ENCODE results near the gene CSN1S1.
"Not testable (repeated sequence)": the region's sequence is repeated elsewhere in the genome, so short reads cannot be mapped to it uniquely, and the experiment has no call there.

Gene CSN1S1, protein sequence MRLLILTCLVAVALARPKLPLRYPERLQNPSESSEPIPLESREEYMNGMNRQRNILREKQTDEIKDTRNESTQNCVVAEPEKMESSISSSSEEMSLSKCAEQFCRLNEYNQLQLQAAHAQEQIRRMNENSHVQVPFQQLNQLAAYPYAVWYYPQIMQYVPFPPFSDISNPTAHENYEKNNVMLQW

DNA sequence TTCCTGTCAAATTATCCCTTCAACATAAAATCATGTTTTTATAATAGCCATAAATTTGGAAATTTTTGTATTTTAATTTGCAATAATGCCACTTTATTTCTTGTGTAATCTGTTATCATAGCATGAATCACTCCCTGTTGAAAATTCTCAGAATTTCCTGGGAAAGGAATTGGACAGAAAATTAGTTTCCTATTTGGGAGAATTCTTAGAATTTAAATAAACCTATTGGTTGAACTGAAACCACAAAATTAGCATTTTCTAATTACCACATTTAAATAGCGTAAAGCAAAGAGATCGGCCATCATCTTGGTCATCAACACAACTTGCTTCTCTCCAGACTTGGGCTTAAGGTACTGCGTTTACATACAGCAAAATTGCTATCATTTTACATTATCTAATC lies at the start of gene CSN1S1:
TSS of gene CSN1S1 (plus strand) at position 301 of the 400 bp plus-strand sequence. CDS start 1,488 bp downstream, outside the sequence.
- no peak for DNase-seq (ENCODE audit: low spot score)

DNA sequence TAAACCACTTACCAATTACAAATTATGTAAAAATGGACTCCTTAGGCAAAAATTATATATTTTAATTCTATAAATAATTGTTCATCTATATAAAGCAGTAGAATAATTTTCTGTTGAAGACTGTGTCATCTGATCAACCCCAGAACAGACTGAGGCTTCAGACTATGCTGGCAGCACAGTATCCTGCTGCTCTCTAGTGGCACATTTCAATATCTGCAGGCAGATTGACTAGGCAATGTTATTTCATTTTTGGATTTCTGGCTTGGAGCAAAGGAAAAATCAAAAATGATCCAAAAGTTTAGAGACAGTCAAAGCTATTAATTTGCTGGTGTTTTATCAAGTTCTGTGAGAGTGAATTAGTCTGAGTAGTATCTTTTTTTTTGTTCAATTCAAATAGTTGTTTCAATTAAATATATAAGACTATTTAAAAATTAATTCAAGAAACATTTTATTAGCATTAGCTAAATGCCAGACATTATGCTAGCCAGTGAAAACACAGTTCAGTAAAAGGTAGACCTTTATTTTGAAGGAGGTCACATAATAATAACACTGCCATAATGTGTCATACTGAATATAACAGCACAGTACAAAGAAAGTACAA lies 49.6 kb upstream of the CSN1S1 start:
- DNase-seq (ENCODE audit: low spot score) = no peak

DNA sequence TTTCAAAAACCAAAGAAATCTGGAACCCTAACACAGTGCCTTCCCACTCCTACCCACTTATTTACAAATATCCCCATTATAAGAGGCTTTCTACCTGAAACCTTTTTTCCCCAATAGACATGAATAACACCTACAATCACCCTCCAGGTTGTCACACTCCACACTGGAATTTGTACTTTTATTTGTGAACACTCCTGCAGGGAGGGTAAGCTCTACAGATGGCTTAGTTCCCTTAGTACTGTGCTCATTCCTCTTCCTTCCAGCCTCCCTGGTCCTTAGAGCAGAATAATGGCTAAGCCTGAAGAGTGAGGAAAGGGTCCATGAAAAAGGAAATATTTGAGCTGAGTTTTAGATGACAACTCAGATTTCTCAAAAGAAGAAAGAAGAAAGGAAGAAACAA lies 48.7 kb upstream of the CSN1S1 start:
- DNase-seq (ENCODE audit: low spot score) = no peak

DNA sequence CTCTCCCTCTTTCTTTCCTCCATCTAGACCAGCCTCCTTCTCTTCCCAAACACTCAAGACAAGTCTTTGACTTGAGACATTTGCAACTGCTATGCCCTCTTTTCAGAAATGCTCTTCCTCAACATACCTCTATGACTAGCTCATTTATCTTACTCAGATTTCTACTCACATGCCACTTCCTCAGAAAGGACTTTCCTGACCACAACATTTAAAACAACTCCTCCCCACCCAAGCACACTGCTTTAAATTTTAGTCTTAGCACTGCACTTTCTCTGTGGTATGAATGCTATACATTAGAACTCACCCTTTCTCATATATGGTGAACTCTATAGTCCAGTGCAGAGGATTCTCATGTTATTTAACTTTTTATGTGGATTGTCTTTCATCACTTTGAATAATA lies 42.5 kb upstream of the CSN1S1 start:
- no peak for DNase-seq (ENCODE audit: low spot score)

DNA sequence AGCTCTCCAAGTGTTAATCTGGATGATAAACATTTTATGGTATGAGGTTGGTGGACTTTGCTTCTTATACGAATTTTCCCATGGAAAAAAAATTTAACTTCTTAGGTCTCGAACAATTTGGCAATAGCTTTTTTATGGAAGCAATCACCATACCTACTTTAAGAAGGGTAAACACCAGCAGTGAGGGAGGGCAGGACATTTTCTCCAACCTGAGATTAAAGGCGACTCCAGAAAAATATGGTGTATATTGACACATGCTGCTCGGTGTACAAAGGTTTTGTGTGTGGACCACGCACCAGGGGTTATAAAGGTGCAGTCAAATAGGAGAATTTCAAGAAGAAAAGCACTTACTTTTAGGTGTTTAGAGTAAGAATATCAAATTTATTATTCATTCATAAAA lies 36.7 kb upstream of the CSN1S1 start:
- no peak for DNase-seq (ENCODE audit: low spot score)

DNA sequence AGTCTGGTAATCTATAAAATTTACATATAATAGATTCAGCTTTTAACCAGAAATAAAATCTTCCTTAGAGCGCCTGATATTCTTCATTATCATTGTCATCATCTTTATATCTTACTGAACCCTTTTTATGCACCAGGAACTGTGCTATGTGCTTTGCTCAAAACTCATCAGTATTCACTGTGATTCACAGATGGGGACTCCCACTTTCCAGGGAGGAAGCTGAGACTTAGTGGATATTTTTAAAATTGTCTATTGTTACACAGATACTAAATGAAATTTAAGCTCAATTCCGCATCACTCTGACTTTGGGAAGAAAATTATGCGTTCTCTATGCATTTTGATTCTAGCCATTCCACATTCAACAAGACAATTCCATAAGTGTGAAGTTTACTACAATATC lies 36.1 kb upstream of the CSN1S1 start:
- DNase-seq (ENCODE audit: low spot score) = no peak

DNA sequence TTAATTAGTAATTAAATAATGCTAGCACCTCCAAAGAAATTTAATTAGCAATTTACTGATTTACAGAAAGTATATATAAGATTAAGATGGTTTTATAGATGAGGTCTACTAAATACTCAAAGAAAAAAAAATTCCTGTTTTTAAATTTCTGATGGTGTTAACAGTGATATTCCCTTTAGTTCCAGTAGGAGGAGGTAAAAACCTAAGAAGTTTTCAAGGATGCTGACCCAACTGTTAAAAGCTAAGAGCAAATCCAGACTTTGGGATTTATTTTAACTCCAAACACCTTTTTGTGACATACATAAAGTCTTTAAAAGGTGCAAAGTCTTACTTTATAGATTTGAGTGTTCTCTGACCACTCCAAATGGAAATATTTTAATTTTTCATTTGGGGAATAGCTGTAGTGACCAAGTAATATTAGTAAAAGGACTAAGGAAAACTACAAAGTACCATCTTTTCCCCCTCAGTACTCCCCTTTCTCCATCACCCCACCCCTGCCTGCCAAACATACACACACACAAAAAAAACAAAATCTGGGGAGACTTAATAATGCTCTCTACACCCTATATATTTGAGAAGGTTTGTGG lies 34.2 kb upstream of the CSN1S1 start:
- DNase-seq (ENCODE audit: low spot score) = no peak

DNA sequence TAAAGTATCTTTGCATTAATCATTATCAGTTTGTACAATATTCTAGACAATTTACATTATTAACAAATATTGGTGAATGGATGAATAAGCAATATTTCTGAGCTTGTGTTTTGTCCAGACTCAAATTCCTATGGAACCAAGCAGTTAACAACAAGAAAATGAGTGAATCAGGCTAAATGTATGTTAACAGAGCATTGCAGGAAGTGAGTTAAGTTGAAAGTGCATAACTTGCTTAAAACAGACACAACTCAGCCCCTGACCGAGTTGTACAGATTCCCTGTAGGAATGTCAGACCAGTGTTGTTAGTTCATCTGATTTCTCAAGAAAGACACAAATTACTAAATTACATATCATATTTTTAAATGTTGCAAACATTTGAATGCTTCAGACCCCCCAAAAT lies 23.7 kb upstream of the CSN1S1 start:
- no peak for DNase-seq (ENCODE audit: low spot score)

DNA sequence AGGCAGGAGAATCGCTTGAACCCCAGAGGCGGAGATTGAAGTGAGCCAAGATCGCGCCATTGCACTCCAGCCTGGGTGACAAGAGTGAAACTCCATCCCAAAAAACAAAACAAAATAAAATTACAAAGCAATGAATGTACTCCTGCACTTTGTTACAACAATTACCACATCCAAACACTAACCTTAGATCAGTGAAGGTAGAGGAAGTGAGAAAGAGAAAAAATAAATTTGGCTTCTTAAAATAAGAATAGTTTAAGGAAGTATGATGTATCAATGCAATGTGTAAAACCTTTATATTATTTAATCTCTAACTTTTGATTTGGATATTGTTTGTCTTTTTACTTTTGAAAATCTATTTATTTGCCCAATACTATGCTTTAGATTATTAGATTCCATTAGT lies 21.7 kb upstream of the CSN1S1 start:
- DNase-seq (ENCODE audit: low spot score) = no peak

DNA sequence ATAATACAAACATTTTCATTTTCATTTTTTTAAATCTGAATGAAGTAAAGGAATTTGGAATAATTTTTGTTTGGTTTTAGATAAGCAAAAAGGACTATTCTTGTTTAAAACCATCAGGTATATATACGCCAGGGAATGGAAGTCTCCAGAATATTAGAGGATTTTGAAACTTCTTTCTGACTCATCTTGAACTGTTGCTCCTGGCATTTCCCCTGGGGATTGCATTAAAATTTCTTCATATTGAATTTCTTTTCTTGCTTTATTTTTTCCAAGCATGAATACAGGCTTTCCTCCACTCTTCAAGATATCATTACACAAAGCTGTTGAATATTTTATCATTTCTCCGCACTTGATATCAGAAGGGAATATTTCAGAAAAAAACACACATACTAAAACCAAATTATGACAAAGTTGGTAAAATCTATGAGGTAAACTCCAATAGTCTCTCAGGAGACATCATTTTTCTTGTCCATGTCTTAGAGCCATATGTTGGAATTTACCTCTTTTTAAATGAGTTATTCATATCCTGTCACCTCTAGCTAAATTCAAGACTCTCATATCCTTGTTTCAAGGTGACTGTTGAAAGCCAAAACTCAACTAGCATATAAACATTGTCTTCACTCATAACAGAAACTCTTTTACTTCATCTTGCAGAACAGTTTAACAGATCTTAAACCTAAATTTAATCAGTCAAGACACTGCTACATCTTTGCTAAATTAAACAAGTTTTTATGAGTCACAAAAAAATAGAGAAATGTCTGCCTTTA lies 20.7 kb upstream of the CSN1S1 start:
- DNase-seq (ENCODE audit: low spot score) = no peak

DNA sequence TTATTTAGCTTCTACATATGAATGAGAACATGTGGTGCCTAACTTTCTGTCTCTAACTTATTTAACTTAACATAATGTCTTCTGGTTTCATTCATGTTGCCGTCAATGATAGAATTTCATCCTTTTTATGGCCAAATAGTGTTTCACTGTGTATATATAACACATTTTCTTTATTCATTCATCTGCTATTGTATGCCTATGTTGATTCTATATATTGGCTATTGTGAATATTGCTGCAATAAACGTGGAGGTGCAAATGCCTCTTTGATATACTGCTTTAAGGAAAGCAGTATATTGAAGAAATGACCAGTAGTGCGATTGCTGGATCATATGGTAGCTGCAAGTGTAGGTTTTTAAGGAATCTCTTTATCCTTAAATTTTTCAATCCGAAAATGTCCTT lies 10.0 kb upstream of the CSN1S1 start:
- no peak for DNase-seq (ENCODE audit: low spot score)

DNA sequence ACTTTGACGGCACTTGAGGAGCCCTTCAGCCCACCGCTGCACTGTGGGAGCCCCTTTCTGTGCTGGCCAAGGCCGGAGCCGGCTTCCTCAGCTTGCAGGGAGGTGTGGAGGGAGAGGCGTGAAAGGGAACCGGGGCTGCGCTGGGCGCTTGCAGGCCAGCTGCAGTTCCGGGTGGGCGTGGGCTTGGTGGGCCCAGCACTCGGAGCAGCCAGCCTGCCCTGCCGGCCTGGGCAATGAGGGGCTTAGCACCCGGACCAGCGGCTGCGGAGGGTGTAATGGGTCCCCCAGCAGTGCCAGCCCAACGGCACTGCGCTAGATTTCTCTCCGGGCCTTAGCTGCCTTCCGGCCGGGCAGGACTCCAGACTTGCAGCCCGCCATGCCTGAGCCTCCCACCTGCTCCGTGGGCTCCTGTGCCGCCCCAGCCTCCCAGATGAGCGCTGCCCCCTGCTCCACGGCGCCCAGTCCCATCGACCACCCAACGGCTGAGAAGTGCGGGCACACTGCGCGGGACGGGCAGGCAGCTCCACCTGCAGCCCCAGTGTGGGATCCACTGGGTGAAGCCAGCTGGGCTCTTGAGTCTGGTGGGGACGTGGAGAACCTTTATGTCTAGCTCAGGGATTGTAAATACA lies 7.0 kb upstream of the CSN1S1 start:
- DNase-seq (ENCODE audit: low spot score) = not testable (repeated sequence)

DNA sequence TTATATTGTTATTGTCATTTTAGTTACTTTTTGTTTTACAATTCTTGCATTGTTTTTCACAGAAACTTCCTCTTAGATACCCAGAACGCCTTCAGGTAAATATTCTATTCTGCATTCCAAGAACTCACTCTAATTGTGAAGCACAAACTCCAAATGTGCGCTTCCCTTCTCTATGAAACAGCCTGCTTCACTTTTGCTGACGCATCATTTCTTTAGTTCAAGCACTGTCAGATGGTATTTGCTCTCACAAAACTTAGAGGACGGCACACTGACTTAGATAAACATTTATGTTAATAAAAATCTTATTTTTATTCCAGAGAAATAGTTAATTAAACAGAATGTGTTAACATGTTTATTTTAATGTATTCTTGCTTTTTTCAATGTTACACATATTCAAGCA lies 3.3 kb downstream of the CSN1S1 start:
- DNase-seq (ENCODE audit: low spot score) = no peak

DNA sequence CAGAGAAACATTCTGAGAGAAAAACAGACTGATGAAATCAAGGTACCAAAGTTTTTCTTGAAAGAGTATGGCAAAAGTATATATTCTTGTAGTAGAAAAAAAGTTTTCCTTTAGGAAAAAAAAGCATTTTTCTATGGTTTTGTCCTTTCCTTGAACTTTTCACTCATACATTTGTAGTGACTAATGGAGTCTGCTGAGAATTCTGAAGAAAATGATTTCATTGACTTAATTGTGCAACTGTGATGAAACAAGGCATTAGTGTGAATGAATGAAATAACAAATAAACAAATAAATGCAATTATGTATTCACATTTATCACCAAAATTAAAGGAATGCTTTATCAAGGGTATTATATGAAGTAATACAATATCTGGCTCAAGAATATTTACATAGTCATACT lies 5.7 kb downstream of the CSN1S1 start:
- DNase-seq (ENCODE audit: low spot score) = no peak

DNA sequence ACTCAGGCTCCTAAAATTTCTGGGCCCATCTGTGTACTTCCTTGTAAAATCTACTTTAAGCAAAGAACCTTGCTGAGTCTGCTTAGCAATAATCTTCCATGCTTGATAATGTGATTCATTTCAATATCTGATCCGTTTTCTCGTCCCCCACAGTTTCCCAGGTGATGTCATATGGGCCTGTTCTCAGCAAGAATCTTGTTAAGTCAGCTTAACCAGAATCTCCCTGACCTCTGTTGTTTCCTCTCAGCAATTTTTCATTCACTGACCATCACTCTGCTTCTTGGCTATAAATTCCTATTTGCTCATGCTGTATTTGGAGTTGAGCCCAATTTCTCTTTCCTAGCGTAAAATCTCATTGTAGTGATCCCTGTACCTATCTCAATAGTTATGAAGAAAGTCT lies 20.7 kb downstream of the CSN1S1 start:
- DNase-seq (ENCODE audit: low spot score) = no peak

DNA sequence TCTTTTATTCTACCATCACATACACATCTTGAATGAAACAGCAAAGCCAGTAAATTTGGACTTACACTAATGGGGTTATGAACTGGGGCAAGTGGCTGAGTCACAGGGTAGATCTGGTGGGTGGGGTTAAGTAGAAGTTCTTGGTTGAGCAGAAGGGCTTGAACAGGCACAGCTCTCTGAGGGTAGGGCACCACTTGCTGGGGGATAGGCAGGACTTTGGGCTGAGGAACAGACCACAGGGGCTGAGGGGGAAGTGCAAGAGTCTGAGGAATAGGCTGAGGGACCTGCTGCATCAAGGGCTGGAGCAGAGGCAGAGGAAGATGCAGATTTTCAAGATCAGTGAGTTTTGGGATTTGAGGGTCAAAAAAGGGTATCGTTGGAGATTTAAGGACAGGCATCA lies 26.3 kb downstream of the CSN1S1 start:
- DNase-seq (ENCODE audit: low spot score) = no peak

DNA sequence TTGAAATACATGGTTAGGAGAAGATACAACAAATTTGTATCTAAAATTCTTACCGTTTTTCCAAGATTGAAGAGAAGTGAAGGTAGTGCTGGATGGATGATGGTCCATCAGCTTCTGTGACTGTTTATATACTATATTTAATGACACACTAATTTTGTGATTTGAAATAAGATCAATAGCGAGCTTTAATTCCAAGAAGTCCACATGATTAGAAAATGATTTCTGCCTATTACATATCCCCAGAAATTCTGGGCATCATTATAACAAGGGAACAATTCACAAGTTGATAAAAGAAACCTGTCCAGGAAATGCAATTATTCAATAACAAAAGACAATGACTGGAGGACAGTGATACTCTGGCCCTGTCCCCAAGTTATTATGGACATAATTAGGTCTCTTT lies 34.8 kb downstream of the CSN1S1 start, which contains the start of gene CSN2:
TSS of gene CSN2 (minus strand) at position 101 of the 400 bp plus-strand sequence. CDS start 4,733 bp downstream, outside the sequence.
- DNase-seq (ENCODE audit: low spot score) = no peak

DNA sequence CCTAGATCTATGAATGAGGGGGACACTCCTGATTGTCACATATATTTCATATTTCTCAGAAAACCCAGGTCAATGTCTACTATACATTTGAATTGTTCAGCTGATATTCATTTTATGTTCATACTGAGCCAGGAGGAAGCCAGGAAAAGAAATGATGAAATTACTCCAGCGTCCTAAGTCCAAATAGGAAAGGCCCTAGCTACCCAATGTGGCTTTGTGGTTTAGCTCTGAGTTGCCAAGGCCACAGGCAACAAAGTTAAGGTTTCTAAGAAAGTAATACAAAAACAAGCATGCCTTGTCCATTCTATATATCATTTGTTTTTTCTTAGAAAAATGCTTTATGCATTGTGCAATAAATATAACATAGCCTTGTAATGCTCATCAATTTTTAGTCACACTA lies 39.2 kb downstream of the CSN1S1 start:
- DNase-seq (ENCODE audit: low spot score) = no peak

DNA sequence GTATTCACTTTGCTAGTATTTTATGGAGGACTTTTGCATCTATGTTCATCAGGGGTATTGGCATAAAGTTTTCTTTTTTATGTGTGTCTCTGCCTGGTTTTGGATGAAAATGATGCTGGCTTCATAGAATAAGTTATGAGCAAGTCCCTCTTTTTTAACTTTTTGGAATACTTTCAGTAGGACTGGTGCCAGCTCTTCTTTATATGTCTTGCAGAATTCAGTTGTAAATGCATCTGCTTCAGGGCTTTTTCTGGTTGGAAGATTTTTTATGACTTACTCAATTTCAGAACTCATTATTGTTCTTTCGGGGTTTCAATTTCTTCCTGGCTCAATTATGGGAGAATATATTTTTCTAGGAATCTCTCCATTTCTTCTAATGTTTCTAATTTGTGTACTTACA lies 43.8 kb downstream of the CSN1S1 start:
- DNase-seq (ENCODE audit: low spot score) = no peak

DNA sequence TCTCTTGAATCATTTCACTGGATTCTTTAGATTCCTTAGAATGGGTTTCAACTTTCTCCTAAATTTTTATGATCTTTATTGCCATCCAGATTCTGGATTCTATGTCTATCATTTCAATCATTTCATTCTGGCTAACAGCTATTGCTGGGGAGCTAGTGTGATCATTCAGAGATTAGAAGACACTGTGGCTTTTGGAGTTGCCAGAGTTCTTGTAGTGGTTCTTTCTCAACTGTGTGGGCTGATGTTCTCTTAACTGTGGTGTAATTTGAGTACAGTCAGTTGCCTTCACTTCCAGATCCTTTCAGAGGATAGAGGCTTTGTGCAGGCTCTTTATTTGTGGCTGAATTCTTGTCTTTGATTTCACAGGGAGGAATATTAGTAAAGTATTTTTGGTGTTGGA lies 46.7 kb downstream of the CSN1S1 start:
- no peak for DNase-seq (ENCODE audit: low spot score)

DNA sequence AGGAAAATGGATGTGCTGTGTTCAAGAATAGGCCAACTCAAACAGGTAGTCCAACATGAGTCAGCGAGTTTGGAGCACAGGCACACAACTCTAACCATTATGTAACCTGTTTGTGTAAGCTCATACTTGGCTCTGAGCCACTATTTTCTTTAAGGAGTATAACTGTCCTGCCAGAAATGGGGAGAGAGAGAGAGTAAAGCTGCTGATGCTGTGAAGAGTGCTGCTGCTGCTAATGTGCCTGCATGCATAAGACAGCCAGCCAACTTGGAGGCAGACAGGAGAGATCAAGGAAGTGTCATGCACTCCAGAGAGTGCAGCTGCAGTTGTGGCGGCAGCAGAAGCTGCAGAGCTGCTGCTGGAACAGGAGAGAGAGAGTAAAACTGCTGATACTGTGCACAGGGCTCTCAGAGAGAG lies 53.2 kb downstream of the CSN1S1 start:
- no peak for DNase-seq (ENCODE audit: low spot score)

DNA sequence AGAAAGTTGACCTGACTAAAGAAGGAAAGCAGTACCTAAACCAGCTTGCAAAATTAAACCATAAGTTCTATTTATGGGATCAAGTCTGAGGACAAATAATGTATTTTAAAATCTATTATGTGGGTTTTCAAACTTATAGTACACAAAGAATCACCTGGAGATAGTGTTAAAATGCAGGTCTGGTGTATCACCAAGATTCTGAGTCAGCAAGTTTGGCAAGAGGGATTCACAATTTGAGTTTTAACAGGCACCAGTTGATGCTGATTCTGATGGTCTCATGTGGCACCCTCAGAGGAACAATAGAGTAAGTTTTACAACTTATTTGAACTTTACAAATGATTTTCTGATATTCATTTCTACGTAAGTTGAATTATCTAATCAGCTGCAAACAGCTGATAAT lies 55.8 kb downstream of the CSN1S1 start:
- no peak for DNase-seq (ENCODE audit: low spot score)

DNA sequence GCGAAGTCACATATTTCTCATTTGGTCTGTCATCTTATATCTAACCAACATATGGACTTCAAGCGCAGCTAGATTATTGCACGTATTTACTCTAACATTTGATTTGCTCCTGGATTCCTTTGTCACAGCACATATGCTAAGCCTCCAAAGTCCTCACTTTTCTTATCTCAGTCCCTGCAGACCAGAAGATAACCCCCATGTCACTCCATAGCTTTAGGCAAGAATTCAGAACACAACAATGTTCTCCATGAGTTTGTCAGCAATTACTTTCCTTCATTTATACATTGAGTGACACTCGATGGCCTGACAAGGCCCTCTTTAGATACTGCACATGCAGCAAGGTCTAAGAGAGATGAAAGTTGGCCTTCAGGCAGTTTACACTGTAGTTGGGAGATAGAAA lies 60.1 kb downstream of the CSN1S1 start:
- no peak for DNase-seq (ENCODE audit: low spot score)

All from hematopoietic multipotent progenitor cell treated with erythropoietin and hydrocortisone succinate and interleukin-3 and kit ligand, for 17 days (in vitro differentiated cells).